ENCODE measurements around the gene CEP170.
"Not testable (repeated sequence)": the region's sequence is repeated elsewhere in the genome, so short reads cannot be mapped to it uniquely, and the experiment has no call there.

Gene CEP170

DNA sequence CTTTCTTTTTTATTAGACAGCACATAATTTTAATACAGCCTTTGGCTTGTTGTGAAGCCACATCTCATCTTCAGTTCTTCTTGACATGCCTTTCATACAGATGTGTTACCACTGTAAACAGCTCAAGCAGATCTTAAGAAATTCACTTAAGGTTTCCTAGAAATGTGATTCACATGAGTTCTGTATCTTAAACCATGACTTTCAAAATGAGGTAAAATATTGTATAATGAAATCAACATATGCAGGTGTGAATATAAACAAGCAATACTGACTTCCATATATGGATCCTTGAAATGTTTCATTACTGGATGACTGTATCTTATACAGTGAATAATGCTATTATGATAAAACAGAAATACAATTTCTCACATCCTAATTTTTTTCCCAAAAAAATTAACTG, 107.7 kb downstream of the CEP170 start:
- not testable (repeated sequence) for H3K27ac ChIP-seq (ENCODE audit: low read depth, low read length); H3K9ac ChIP-seq (ENCODE audit: low read length); H3K36me3 ChIP-seq (ENCODE audit: insufficient read depth, low read length); H3K4me1 ChIP-seq (ENCODE audit: insufficient read depth, low read length); H3K9me3 ChIP-seq (ENCODE audit: low read length); H3K4me3 ChIP-seq (ENCODE audit: low read depth in 1 of 2, low read length in 2 of 2); H3K27me3 ChIP-seq (ENCODE audit: control insufficient read depth in 1 of 2, insufficient read depth in 2 of 2, low read length in 2 of 2)

DNA sequence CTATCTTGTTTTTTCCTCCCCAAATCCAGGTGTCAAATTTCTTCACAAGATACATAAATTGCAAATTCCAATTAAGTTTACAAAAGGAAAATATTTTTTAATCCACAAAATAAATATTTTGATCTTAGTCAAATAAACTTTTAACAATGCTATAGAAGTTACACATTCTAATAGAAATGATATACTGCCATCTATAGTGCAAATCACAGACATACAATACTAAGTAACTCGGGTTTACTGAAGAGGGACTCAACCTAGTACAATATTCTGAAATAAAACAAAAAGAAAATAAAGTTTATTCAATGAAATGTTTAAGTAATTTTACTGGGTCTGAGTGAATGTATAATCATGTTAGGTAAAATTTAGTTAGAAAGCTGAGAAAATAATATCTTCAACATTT, 114.6 kb downstream of the CEP170 start:
- H3K4me1 ChIP-seq (ENCODE audit: insufficient read depth, low read length); H3K9me3 ChIP-seq (ENCODE audit: low read length); H3K36me3 ChIP-seq (ENCODE audit: insufficient read depth, low read length); H3K4me3 ChIP-seq (ENCODE audit: low read depth in 1 of 2, low read length in 2 of 2); H3K27me3 ChIP-seq (ENCODE audit: control insufficient read depth in 1 of 2, insufficient read depth in 2 of 2, low read length in 2 of 2); H3K9ac ChIP-seq (ENCODE audit: low read length); H3K27ac ChIP-seq (ENCODE audit: low read depth, low read length): not testable (repeated sequence)

DNA sequence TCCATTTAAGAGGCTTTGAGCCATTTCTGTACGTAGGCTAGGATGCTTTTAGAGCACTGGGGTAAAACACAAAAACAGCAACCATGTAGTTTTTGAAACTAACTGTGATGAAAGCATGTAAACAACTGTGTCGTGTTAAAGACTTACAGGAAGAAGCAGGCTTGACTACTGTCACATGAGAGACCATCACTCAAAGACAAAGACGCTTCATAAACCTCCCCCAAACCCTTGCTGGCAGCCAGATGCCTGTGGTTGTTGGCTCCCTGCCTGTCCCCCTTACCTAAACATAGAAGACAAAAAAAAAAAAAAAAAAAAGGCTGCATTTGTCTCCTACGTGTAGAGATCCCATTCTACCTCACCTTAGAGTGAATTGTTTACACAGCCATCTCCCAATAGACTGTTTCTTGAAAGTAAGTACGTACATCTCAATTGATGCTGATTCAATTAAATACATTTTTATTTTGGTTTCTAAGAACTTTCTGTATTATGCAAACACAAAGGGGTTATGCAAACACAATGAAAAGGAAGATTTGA, 132.1 kb downstream of the CEP170 start:
- H3K9ac ChIP-seq (ENCODE audit: low read length); H3K9me3 ChIP-seq (ENCODE audit: low read length); H3K4me3 ChIP-seq (ENCODE audit: low read depth in 1 of 2, low read length in 2 of 2); H3K4me1 ChIP-seq (ENCODE audit: insufficient read depth, low read length); H3K27me3 ChIP-seq (ENCODE audit: control insufficient read depth in 1 of 2, insufficient read depth in 2 of 2, low read length in 2 of 2); H3K27ac ChIP-seq (ENCODE audit: low read depth, low read length); H3K36me3 ChIP-seq (ENCODE audit: insufficient read depth, low read length): not testable (repeated sequence)

DNA sequence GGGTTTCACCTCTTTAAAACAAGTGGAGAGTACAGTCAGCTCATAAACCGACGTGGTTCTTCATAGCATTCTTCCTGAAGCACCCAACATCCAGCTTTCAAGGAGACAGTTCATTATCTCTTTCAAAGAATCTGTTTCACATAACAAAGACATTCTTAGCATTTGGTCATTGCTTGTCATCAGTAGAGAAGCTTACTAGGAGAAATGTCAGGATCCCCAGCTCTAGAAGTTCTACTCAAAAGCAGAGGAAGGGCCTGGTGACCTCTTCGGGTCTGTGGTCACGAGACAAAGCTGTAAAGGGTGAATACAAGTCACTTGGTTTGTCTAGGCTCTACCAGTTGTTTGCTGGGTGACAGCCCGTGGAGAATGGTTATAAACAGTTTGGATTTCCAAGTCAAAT, 133.1 kb downstream of the CEP170 start:
- not testable (repeated sequence) for H3K4me3 ChIP-seq (ENCODE audit: low read depth in 1 of 2, low read length in 2 of 2); H3K9ac ChIP-seq (ENCODE audit: low read length); H3K27me3 ChIP-seq (ENCODE audit: control insufficient read depth in 1 of 2, insufficient read depth in 2 of 2, low read length in 2 of 2); H3K36me3 ChIP-seq (ENCODE audit: insufficient read depth, low read length); H3K9me3 ChIP-seq (ENCODE audit: low read length); H3K27ac ChIP-seq (ENCODE audit: low read depth, low read length); H3K4me1 ChIP-seq (ENCODE audit: insufficient read depth, low read length)

DNA sequence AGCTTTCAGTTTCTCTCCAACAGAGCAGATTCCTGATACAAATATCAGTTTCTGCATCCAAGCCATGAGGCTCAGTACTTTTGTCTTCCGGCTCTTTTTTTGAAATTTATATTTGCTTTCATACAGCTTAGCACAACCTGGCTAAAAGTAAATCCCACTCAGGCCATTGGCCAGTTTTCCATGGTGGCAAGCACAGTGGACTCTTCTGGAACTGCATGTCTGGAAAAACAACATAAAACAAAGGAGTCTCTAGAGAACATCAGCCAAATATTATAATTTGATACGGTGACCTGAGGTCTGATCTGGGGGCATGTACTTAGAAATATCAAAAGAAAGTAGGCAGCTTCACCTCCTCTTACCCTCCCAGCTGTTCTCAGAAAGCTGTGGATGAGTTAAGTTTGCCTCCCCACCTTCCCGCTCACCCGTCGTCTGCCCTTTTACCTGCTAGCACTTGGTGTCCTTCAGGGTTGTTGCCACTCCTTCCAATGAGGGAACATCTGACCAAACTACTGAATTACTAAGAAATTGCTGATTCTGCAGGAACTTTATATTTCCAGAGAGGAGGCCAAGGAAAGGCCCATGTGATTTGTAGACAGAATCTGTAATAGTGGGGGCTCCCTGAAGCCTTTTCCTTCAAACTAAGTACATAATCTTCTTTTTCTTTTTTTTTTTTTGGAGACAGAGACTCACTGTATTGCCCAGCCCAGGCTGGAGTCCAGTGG, 136.3 kb downstream of the CEP170 start:
- H3K4me3 ChIP-seq (ENCODE audit: low read depth in 1 of 2, low read length in 2 of 2); H3K27me3 ChIP-seq (ENCODE audit: control insufficient read depth in 1 of 2, insufficient read depth in 2 of 2, low read length in 2 of 2); H3K9ac ChIP-seq (ENCODE audit: low read length); H3K27ac ChIP-seq (ENCODE audit: low read depth, low read length); H3K36me3 ChIP-seq (ENCODE audit: insufficient read depth, low read length); H3K9me3 ChIP-seq (ENCODE audit: low read length); H3K4me1 ChIP-seq (ENCODE audit: insufficient read depth, low read length): not testable (repeated sequence)

DNA sequence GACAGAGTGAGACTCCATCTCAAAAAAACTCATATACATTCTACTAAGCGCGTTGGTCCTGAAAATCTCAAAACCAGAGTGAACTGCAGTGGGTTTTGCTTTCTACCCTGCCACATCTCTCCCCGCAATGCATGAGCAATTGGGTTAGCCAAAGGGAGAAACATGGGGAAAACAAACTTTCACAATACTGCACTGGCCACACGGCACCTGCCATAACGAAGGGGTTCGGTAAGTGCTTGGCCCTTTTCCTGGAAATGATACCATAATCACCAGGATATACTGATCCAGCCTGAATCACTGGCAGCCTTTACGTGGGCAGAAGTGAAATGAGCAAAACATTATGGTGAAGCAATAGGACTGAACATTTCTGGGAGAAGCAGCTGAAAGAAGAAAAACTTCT, 138.9 kb downstream of the CEP170 start:
- not testable (repeated sequence) for H3K9ac ChIP-seq (ENCODE audit: low read length); H3K4me3 ChIP-seq (ENCODE audit: low read depth in 1 of 2, low read length in 2 of 2); H3K27ac ChIP-seq (ENCODE audit: low read depth, low read length); H3K4me1 ChIP-seq (ENCODE audit: insufficient read depth, low read length); H3K36me3 ChIP-seq (ENCODE audit: insufficient read depth, low read length); H3K9me3 ChIP-seq (ENCODE audit: low read length); H3K27me3 ChIP-seq (ENCODE audit: control insufficient read depth in 1 of 2, insufficient read depth in 2 of 2, low read length in 2 of 2)

DNA sequence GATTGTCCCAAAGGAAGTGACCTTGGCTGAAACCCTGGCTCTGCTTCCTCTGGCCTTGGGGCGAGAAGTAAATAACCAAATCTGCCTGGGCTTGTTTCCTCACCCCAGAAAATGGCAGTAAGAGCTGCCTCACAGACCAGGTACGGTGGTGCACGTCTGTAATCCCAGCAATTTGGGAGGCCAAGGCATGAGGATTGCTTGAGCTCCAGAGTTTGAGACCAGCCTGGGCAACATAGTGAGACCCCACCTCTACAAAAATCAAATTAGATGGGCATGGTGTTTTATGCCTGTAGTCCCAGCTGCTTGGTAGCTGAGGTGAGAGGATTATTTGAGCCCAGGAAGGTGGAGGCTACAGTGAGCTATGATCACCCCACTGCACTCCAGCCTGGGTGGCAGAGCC, 140.3 kb downstream of the CEP170 start:
- not testable (repeated sequence) for H3K4me3 ChIP-seq (ENCODE audit: low read depth in 1 of 2, low read length in 2 of 2); H3K9ac ChIP-seq (ENCODE audit: low read length); H3K9me3 ChIP-seq (ENCODE audit: low read length); H3K36me3 ChIP-seq (ENCODE audit: insufficient read depth, low read length); H3K27ac ChIP-seq (ENCODE audit: low read depth, low read length); H3K27me3 ChIP-seq (ENCODE audit: control insufficient read depth in 1 of 2, insufficient read depth in 2 of 2, low read length in 2 of 2); H3K4me1 ChIP-seq (ENCODE audit: insufficient read depth, low read length)

DNA sequence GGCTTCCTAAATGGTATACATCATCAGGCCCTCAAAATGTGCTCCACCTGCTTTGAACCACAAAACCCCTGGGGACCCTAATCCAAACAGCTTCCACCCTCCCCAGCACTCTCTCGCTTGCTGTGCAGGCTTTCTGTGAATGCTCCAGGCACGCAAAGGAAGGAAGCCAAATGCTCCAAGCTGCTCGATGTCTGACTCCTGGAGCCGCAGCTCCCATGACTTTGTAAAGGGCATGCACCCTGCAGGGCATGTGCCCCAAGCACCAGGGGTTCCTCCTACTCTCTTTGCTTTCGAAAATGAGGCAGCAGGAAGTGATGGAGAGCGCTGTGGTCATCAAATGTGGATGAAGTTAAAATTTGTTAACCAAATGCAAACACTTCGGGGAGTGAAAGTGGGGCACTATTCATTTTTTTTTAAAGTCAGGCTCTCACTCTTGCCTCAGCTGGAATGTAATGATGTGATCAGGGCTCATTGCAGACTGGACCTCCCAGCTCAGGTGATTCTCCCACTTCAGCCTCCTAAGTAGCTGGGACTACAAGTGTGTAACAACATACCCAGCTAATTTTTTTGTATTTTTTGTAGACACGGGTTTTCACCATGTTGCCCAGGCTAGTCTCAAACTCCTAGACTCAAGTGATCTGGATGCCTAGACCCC, 140.9 kb downstream of the CEP170 start:
- not testable (repeated sequence) for H3K4me3 ChIP-seq (ENCODE audit: low read depth in 1 of 2, low read length in 2 of 2); H3K36me3 ChIP-seq (ENCODE audit: insufficient read depth, low read length); H3K9ac ChIP-seq (ENCODE audit: low read length); H3K4me1 ChIP-seq (ENCODE audit: insufficient read depth, low read length); H3K9me3 ChIP-seq (ENCODE audit: low read length); H3K27ac ChIP-seq (ENCODE audit: low read depth, low read length); H3K27me3 ChIP-seq (ENCODE audit: control insufficient read depth in 1 of 2, insufficient read depth in 2 of 2, low read length in 2 of 2)

DNA sequence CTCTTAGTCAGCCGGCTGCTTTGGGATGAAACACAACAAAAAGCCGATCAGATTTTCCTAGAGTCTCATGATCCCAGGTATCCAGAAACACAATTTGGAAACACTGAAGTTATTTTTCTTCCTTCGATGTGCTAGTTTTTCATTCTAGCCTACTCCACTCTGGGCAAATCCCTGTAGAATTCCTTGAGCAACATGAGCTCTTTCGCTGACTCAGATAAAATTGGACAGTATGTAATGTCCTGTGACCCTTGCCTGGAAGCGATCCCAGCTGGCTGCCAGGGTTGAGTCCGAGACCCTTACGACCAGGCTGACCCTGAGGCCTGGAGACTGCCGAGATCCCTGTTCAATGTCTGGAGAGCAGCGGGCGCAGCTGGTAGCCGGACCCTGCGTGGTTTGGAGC, 147.9 kb downstream of the CEP170 start:
- not testable (repeated sequence) for H3K9ac ChIP-seq (ENCODE audit: low read length); H3K4me3 ChIP-seq (ENCODE audit: low read depth in 1 of 2, low read length in 2 of 2); H3K27me3 ChIP-seq (ENCODE audit: control insufficient read depth in 1 of 2, insufficient read depth in 2 of 2, low read length in 2 of 2); H3K27ac ChIP-seq (ENCODE audit: low read depth, low read length); H3K9me3 ChIP-seq (ENCODE audit: low read length); H3K4me1 ChIP-seq (ENCODE audit: insufficient read depth, low read length); H3K36me3 ChIP-seq (ENCODE audit: insufficient read depth, low read length)

DNA sequence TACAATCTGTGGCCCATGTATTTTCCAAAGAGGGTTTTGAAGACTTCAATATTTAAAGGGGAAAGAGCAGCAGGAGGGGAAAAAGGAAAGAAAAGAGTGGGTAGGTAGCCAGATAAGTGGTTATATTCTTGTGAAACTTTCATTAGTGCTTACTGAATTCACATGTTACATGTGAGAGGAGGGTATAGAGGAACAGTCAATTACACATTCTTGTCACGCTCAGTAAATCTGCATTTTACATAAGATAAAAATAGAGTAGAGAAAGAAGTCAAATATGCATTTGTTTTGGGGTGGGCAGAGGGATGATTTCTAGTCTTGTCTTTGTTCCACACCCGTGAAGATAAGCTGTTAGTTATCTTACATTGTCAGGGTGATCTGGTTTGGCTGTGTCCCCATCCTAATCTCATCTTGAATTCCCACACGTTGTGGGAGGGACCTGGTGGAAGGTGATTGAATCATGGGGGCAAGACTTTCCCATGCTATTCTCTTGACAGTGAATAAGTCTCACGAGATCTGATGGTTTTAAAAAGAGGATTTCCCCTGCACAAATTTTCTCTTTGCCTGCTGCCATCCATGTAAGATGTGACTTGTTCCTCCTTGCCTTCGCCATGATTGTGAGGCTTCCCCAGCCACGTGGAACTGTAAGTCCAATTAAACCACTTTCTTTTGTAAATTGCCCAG, 149.3 kb downstream of the CEP170 start:
- H3K27ac ChIP-seq (ENCODE audit: low read depth, low read length); H3K27me3 ChIP-seq (ENCODE audit: control insufficient read depth in 1 of 2, insufficient read depth in 2 of 2, low read length in 2 of 2); H3K4me3 ChIP-seq (ENCODE audit: low read depth in 1 of 2, low read length in 2 of 2); H3K36me3 ChIP-seq (ENCODE audit: insufficient read depth, low read length); H3K4me1 ChIP-seq (ENCODE audit: insufficient read depth, low read length); H3K9ac ChIP-seq (ENCODE audit: low read length); H3K9me3 ChIP-seq (ENCODE audit: low read length): not testable (repeated sequence)

DNA sequence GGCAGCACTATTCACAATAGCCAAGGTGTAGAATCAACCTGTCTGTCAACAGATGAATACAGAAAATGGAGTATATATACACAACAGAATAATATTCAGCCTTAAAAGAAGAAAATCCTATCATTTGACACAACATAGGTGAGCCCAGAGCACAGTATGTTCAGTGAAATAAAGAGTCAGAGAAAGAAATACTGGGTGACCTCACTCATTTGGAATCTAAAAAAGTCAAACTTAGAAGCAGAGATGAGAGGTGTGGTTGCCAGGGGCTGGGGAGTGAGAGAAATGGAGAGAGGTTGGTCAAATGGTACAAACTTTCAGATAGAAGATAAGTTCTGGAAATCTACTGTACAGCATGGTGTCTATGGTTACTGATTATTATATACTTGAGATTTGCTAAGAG, 150.0 kb downstream of the CEP170 start:
- H3K4me1 ChIP-seq (ENCODE audit: insufficient read depth, low read length); H3K36me3 ChIP-seq (ENCODE audit: insufficient read depth, low read length); H3K4me3 ChIP-seq (ENCODE audit: low read depth in 1 of 2, low read length in 2 of 2); H3K9ac ChIP-seq (ENCODE audit: low read length); H3K9me3 ChIP-seq (ENCODE audit: low read length); H3K27me3 ChIP-seq (ENCODE audit: control insufficient read depth in 1 of 2, insufficient read depth in 2 of 2, low read length in 2 of 2); H3K27ac ChIP-seq (ENCODE audit: low read depth, low read length): not testable (repeated sequence)

DNA sequence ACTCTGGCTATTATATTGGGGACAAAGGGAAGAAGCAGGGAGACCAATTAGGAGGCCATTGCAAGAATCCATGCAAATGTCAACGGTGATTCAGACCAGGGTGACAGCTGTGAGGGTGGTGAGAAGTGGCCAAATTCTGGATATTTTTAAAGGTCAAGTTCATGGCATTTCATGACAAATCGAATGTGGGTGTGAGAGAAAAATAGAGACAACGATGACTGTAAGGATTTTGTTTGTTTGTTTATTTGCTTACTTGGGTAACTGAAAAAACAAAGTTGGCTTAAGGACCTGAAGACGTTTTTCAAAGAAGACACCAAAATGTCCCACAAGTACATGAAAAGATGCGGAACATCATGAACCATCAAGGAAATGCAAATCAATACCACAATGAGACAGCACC, 150.6 kb downstream of the CEP170 start:
- H3K4me3 ChIP-seq (ENCODE audit: low read depth in 1 of 2, low read length in 2 of 2); H3K9ac ChIP-seq (ENCODE audit: low read length); H3K27ac ChIP-seq (ENCODE audit: low read depth, low read length); H3K36me3 ChIP-seq (ENCODE audit: insufficient read depth, low read length); H3K27me3 ChIP-seq (ENCODE audit: control insufficient read depth in 1 of 2, insufficient read depth in 2 of 2, low read length in 2 of 2); H3K9me3 ChIP-seq (ENCODE audit: low read length); H3K4me1 ChIP-seq (ENCODE audit: insufficient read depth, low read length): not testable (repeated sequence)

Measured in muscle layer of colon (tissue), 2 donors.